HCT116 (cell line): ENCODE results near the gene ACR. TPM values are rescaled to one million over a fixed set of nuclear protein-coding genes. Genes with fewer than 3 reads are reported as not detected.

Experiments used
- ATAC-seq: fragments of 200-7000 bp; cut with Tn5 transposase; 2 replicates; pipeline ENCODE4 v1.9.1; 2020; ENCODE audit warnings: mild to moderate bottlenecking, moderate library complexity
- BruUV-seq: library from RNA; stranded (reverse); fragments of 400-500 nt; replicated peaks from 2 replicates; lab custom pipeline; 2021; lab: Mats Ljungman, UMichigan
- CTCF ChIA-PET: fragments of 300-600 bp; sonication (Branson Sonifier 250); formaldehyde crosslinking; loops from one replicate; lab custom pipeline; 2021; ENCODE audit warnings: antibody characterized with exemption; lab: Charles Lee
- POLR2A ChIA-PET: fragments of 300-600, 350-600 bp; sonication (Branson Sonifier 250); formaldehyde crosslinking; loops from one replicate; lab custom pipeline; 2021; ENCODE audit warnings: antibody characterized with exemption; lab: Charles Lee
- RAD21 ChIA-PET, 2 experiments: fragments of 300-600 bp; sonication (Branson Sonifier 250); formaldehyde crosslinking; loops; one replicate each; lab custom pipeline; 2023; ENCODE audit warnings: low total read pairs in 2 of 2; ENCODE audit not compliant: uncharacterized antibody in 2 of 2, unreplicated experiment in 2 of 2, low non-redundant PET in 1 of 2; lab: Charles Lee
- DNase-seq: peaks from one replicate; pipeline ENCODE4 v3.0.0-alpha.2; 2010; ENCODE audit warnings: low read depth, low spot score
- H2AFZ ChIP-seq: fragments of 200-600 bp; shearing (Covaris generic), sonication (generic); 2 replicates; pipeline ENCODE4 v1.6.1; 2017; ENCODE audit warnings: low read depth, mixed run types, mixed read lengths, antibody characterized with exemption, low read length; ENCODE audit not compliant: poor library complexity, severe bottlenecking
- H3K27ac ChIP-seq: 2 replicates; pipeline ENCODE4 v1.5.1; 2012; ENCODE audit warnings: low read depth, low read length
- H3K27me3 ChIP-seq: fragments of 200-600 bp; sonication (generic); 2 replicates; pipeline ENCODE4 v1.6.1; 2016; ENCODE audit warnings: mixed run types, low read length, mixed read lengths; ENCODE audit not compliant: insufficient read depth
- H3K36me3 ChIP-seq, 2 experiments: fragments of 200-500 bp in 1 of 2; fragments of 200-600 bp in 1 of 2; sonication (Bioruptor generic) in 1 of 2; sonication (generic) in 1 of 2; 2 replicates each; pipeline versions ENCODE4 v1.5.1 to v1.6.1; 2014 to 2016; ENCODE audit warnings: low read length in 2 of 2, inconsistent platforms in 1 of 2, mixed read lengths in 1 of 2, mixed run types in 1 of 2; ENCODE audit not compliant: insufficient read depth in 2 of 2, control insufficient read depth in 1 of 2
- H3K4me1 ChIP-seq, 2 experiments: fragments of 200-600 bp in 1 of 2; sonication (generic) in 1 of 2; 2 replicates each; pipeline versions ENCODE4 v1.5.1 to v1.6.1; 2012 to 2017; ENCODE audit warnings: low read length in 2 of 2, inconsistent platforms in 1 of 2, mild to moderate bottlenecking in 1 of 2, mixed read lengths in 1 of 2, mixed run types in 1 of 2, moderate library complexity in 1 of 2; ENCODE audit not compliant: insufficient read depth in 2 of 2, control insufficient read depth in 1 of 2
- H3K4me2 ChIP-seq: fragments of 200-600 bp; sonication (generic); 2 replicates; pipeline ENCODE4 v1.6.1; 2017; ENCODE audit warnings: mixed run types, low read length, mixed read lengths
- H3K4me3 ChIP-seq, 2 experiments: fragments of 200-600 bp in 1 of 2; sonication (generic) in 1 of 2; replicated peaks in 1 of 2; 2 replicates each; pipeline ENCODE4 v1.5.1; 2011 to 2016; ENCODE audit warnings: low read length in 2 of 2, control low read depth in 1 of 2, low read depth in 1 of 2, mild to moderate bottlenecking in 1 of 2, mixed read lengths in 1 of 2, mixed run types in 1 of 2
- H3K79me2 ChIP-seq: fragments of 200-600 bp; sonication (generic); 2 replicates; pipeline ENCODE4 v1.6.1; 2017; ENCODE audit warnings: mild to moderate bottlenecking, mixed run types, low read length, moderate library complexity, mixed read lengths; ENCODE audit not compliant: insufficient read depth
- H3K9ac ChIP-seq: fragments of 200-600 bp; sonication (generic); 2 replicates; pipeline ENCODE4 v1.6.1; 2016; ENCODE audit warnings: low read length, mixed read lengths
- H3K9me2 ChIP-seq: fragments of 200-600 bp; sonication (generic), shearing (Covaris generic); 2 replicates; pipeline ENCODE4 v1.6.1; 2017; ENCODE audit warnings: mixed run types, mild to moderate bottlenecking, moderate library complexity; ENCODE audit not compliant: insufficient read depth
- H3K9me3 ChIP-seq, 2 experiments: fragments of 200-500 bp in 1 of 2; fragments of 200-600 bp in 1 of 2; sonication (Bioruptor generic) in 1 of 2; sonication (generic) in 1 of 2; 2 replicates each; pipeline ENCODE4 v1.6.1; 2014 to 2017; ENCODE audit warnings: low read length in 2 of 2, mixed read lengths in 2 of 2, inconsistent platforms in 1 of 2, low read depth in 1 of 2, mild to moderate bottlenecking in 1 of 2, mixed run types in 1 of 2, moderate library complexity in 1 of 2; ENCODE audit not compliant: control insufficient read depth in 1 of 2, insufficient read depth in 1 of 2
- H4K20me1 ChIP-seq: fragments of 200-600 bp; sonication (generic), shearing (Covaris generic); 2 replicates; pipeline ENCODE4 v1.6.1; 2017; ENCODE audit warnings: mixed run types, mild to moderate bottlenecking, moderate library complexity; ENCODE audit not compliant: insufficient read depth
- ATF3 ChIP-seq: IDR thresholded peaks from 2 replicates; pipeline ENCODE4 v1.6.1; 2012
- CEBPB ChIP-seq: IDR thresholded peaks from 2 replicates; pipeline ENCODE4 v1.6.1; 2012; ENCODE audit warnings: low read depth
- EGR1 ChIP-seq: IDR thresholded peaks from 2 replicates; pipeline ENCODE4 v1.6.1; 2012; ENCODE audit warnings: low read depth
- ELF1 ChIP-seq: IDR thresholded peaks from 2 replicates; pipeline ENCODE4 v1.6.1; 2012; ENCODE audit warnings: low read depth, borderline replicate concordance
- EZH2phosphoT487 ChIP-seq: fragments of 200-600 bp; IDR thresholded peaks from 2 replicates; pipeline ENCODE4 v1.6.1; 2018; ENCODE audit warnings: antibody characterized with exemption, borderline replicate concordance
- JUND ChIP-seq: IDR thresholded peaks from 2 replicates; pipeline ENCODE4 v1.6.1; 2012
- POLR2A ChIP-seq: IDR thresholded peaks from 2 replicates; pipeline ENCODE4 v1.7.0; 2011; ENCODE audit warnings: borderline replicate concordance; ENCODE audit not compliant: insufficient read depth, insufficient read length; ENCODE audit errors: extremely low read depth
- REST ChIP-seq: IDR thresholded peaks from 2 replicates; pipeline ENCODE4 v1.6.1; 2012; ENCODE audit warnings: low read depth
- SP1 ChIP-seq: IDR thresholded peaks from 2 replicates; pipeline ENCODE4 v1.6.1; 2012; ENCODE audit warnings: low read depth
- SRF ChIP-seq: IDR thresholded peaks from 2 replicates; pipeline ENCODE4 v1.6.1; 2012; ENCODE audit warnings: low read depth
- TCF7L2 ChIP-seq: IDR thresholded peaks from 2 replicates; pipeline ENCODE4 v1.7.0; 2011; ENCODE audit warnings: borderline replicate concordance, inconsistent platforms; ENCODE audit not compliant: insufficient read depth, insufficient read length; ENCODE audit errors: extremely low read depth
- YY1 ChIP-seq: IDR thresholded peaks from 2 replicates; pipeline ENCODE4 v1.6.1; 2011; ENCODE audit warnings: low read length, low read depth, moderate library complexity, mild to moderate bottlenecking; ENCODE audit not compliant: insufficient replicate concordance; ENCODE audit errors: extremely low read depth
- ZFX ChIP-seq: fragments of 450-650 bp; IDR thresholded peaks from 2 replicates; pipeline ENCODE4 v1.6.1; 2017
- ZNF274 ChIP-seq: fragments of 200-500 bp; sonication (Bioruptor generic); IDR thresholded peaks from 2 replicates; pipeline ENCODE4 v1.6.1; 2014; ENCODE audit warnings: mild to moderate bottlenecking, low read depth, low read length, inconsistent platforms
- intact Hi-C: fragments of 100-400 bp; cut with micrococcal nuclease; formaldehyde crosslinking; loops from 2 replicates; pipeline ENCODE4 v1.10.0; 2022
- total RNA-seq: library from RNA; stranded (reverse); gene quantifications from one replicate; pipeline ENCODE4 v1.2.1, GENCODE V29; 2021; ENCODE audit not compliant: unreplicated experiment
- TF ChIP-seq, protein P1 (sequence below): IDR thresholded peaks from 2 replicates; pipeline ENCODE4 v1.6.1; 2012
- TF ChIP-seq, protein P2 (sequence below): IDR thresholded peaks from 2 replicates; pipeline ENCODE4 v1.6.1; 2011; ENCODE audit warnings: mild to moderate bottlenecking, low read length, moderate library complexity; ENCODE audit not compliant: insufficient replicate concordance; ENCODE audit errors: extremely low read depth

ACR gene
- total RNA-seq, 1 experiment from 2014 or later, result 1.5 TPM

DNA sequence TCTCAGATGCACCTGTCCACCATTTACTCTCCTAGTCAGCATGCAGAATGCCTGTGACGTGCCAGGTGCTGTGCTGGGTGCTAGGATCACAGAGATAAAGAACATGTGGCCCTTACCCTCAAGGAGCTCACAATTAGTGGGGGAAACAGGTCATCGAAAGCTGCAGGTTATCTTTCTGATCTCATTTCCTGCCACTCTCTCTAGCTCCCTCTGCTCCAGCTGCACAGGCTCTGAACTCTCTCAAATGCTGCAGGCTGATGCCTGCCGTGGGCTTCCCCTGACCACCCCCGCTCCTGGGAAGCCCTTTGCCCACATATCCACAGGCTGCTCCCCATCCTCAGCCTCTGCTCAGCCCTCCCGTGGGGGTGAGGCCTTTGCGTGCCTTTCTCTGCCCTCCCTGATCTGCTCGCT, 35.7 kb upstream of the ACR start:
- H3K27ac ChIP-seq, result no peak overlapping the region
- ChIA-PET RAD21 (no interaction called here), POLR2A (no interaction called here), CTCF (interaction anchor here (1.1 kb wide), 1 partner anchor 73 kb away, joined by 3 read pairs; no protein-coding TSS in a partner anchor)
- H3K9me2 ChIP-seq, result no peaks in the 10 kb centered on the region
- no peak for ATAC-seq
- peaks cover 17% of the 10 kb centered on the region for H3K79me2 ChIP-seq
- no peak overlapping the region for H2AFZ ChIP-seq
- peaks cover 2 to 6% of the 10 kb centered on the region in 2 experiments; a peak in 1 of 4 replicates for H3K4me1 ChIP-seq
- DNase-seq, result no peak
- BruUV-seq, result no TSS peak
- H3K4me2 ChIP-seq, result no peak overlapping the region
- no peaks in the 10 kb centered on the region for H3K9me3 ChIP-seq
- H3K9ac ChIP-seq, result no peak overlapping the region
- H4K20me1 ChIP-seq, result no peaks in the 10 kb centered on the region
- no peak overlapping the region for H3K4me3 ChIP-seq
- H3K27me3 ChIP-seq, result no peaks in the 10 kb centered on the region
- TF ChIP-seq ATF3, result no peak
- no peak for TF ChIP-seq SP1
- no peak for TF ChIP-seq ELF1
- no peak for TF ChIP-seq JUND
- TF ChIP-seq, protein P1, sequence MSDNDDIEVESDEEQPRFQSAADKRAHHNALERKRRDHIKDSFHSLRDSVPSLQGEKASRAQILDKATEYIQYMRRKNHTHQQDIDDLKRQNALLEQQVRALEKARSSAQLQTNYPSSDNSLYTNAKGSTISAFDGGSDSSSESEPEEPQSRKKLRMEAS, result no peak
- no peak for TF ChIP-seq SRF
- TF ChIP-seq YY1, result no peak
- TF ChIP-seq ZNF274, result no peak
- TF ChIP-seq EGR1, result no peak
- no peak for TF ChIP-seq TCF7L2
- TF ChIP-seq, protein P2, sequence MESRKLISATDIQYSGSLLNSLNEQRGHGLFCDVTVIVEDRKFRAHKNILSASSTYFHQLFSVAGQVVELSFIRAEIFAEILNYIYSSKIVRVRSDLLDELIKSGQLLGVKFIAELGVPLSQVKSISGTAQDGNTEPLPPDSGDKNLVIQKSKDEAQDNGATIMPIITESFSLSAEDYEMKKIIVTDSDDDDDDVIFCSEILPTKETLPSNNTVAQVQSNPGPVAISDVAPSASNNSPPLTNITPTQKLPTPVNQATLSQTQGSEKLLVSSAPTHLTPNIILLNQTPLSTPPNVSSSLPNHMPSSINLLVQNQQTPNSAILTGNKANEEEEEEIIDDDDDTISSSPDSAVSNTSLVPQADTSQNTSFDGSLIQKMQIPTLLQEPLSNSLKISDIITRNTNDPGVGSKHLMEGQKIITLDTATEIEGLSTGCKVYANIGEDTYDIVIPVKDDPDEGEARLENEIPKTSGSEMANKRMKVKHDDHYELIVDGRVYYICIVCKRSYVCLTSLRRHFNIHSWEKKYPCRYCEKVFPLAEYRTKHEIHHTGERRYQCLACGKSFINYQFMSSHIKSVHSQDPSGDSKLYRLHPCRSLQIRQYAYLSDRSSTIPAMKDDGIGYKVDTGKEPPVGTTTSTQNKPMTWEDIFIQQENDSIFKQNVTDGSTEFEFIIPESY, result no peak
- TF ChIP-seq EZH2phosphoT487, result no peak
- TF ChIP-seq ZFX, result no peak
- TF ChIP-seq POLR2A, result no peak
- TF ChIP-seq REST, result no peak
- TF ChIP-seq CEBPB, result no peak
- intact Hi-C loops, result no loop called here
- peaks cover 0 to 8% of the 10 kb centered on the region in 2 experiments; a peak in 1 of 4 replicates for H3K36me3 ChIP-seq
